Upper lobe of left lung (tissue), 6 donors: ENCODE results near the gene ZNF207. TPM values are rescaled to one million over a fixed set of nuclear protein-coding genes. Genes with fewer than 3 reads are reported as not detected.
"Not testable (repeated sequence)": the region's sequence is repeated elsewhere in the genome, so short reads cannot be mapped to it uniquely, and the experiment has no call there.

Source experiments
- ATAC-seq, 2 donors: fragments of 200-7000 bp; cut with Tn5 transposase; one replicate each; pipeline ENCODE4 v1.9.1; 2022; ENCODE audit warnings: mild to moderate bottlenecking in 2 of 2, moderate library complexity in 2 of 2; ENCODE audit not compliant: low FRiP score in 2 of 2
- DNase-seq, 2 donors: peaks; one replicate each; pipeline ENCODE4 v3.0.0-alpha.2; 2019 to 2020
- H3K27ac ChIP-seq, 4 donors: fragments of 200-600 bp; sonication (generic); one replicate each; pipeline ENCODE4 v1.5.1; 2016 to 2019
- H3K27me3 ChIP-seq, 4 donors: fragments of 200-600 bp; sonication (generic); one replicate each; pipeline ENCODE4 v1.5.1; 2017 to 2019
- H3K36me3 ChIP-seq, 4 donors: fragments of 200-600 bp; sonication (generic); one replicate each; pipeline ENCODE4 v1.5.1; 2016 to 2019
- H3K4me1 ChIP-seq, 4 donors: fragments of 200-600 bp; sonication (generic); one replicate each; pipeline ENCODE4 v1.5.1; 2018 to 2019
- H3K4me3 ChIP-seq, 4 donors: fragments of 200-600 bp; sonication (generic); one replicate each; pipeline ENCODE4 v1.5.1; 2017 to 2019; ENCODE audit warnings: mild to moderate bottlenecking in 2 of 4, moderate library complexity in 1 of 4
- H3K9me3 ChIP-seq, 4 donors: fragments of 200-600 bp; sonication (generic); one replicate each; pipeline ENCODE4 v1.5.1; 2018 to 2019
- CTCF ChIP-seq, 6 experiments: fragments of 450-650 bp in 4 of 6; fragments of 200-600 bp in 2 of 6; sonication (generic) in 2 of 6; IDR thresholded peaks; one replicate each; pipeline ENCODE4 v1.5.1; 2016 to 2019; ENCODE audit warnings: antibody characterized with exemption in 6 of 6
- EP300 ChIP-seq, 4 donors: sonication (generic); formaldehyde crosslinking; IDR thresholded peaks; one replicate each; pipeline ENCODE4 v1.5.1; 2017; ENCODE audit warnings: antibody characterized with exemption in 4 of 4, control low read depth in 2 of 4
- POLR2A ChIP-seq, 4 donors: fragments of 450-650 bp; IDR thresholded peaks; one replicate each; pipeline ENCODE4 v1.5.1; 2016 to 2017; ENCODE audit warnings: antibody characterized with exemption in 4 of 4, mild to moderate bottlenecking in 2 of 4
- POLR2AphosphoS5 ChIP-seq, 2 donors: sonication (generic); formaldehyde crosslinking; IDR thresholded peaks; one replicate each; pipeline ENCODE4 v1.5.1; 2017; ENCODE audit warnings: antibody characterized with exemption in 2 of 2
- WGBS, 2 donors: methylation state at CpG; one replicate each; pipeline ENCODE4 v1.1.5; 2017 to 2018; 5-methylcytosine and 5-hydroxymethylcytosine counted together
- total RNA-seq, 6 donors: library from RNA; depleted of rRNA in 4 of 6; stranded (reverse); fragments of >200 nt in 4 of 6; gene quantifications; one replicate each; pipeline versions ENCODE4 v1.1.0 to v1.2.1, GENCODE V29; 2016 to 2021
- donor health status: DM: no; HTN: no; CAD: no; lungs with moderate emphysema.
- donor health status: DM: no; HTN: yes; CAD: no; lungs with severe emphysema.

The ZNF207 gene
- total RNA-seq, 6 donors from 2014 or later = 102 to 159 (median 129) TPM

GRCh38 chr17:32305049-32305448 is 44.9 kb upstream of the ZNF207 start:
- whole genome bisulfite sequencing, 2 donors = 82 to 88% methylated on average over 9 of the region's 9 CpGs
- Histone ChIP-seq H3K27me3 (no peaks in the 10 kb centered on the region), H3K4me1 (no peaks in the 10 kb centered on the region), H3K4me3 (no peak overlapping the region), H3K9me3 (no peaks in the 10 kb centered on the region), H3K27ac (no peak overlapping the region), H3K36me3 (no peaks in the 10 kb centered on the region)
- no peak for ATAC-seq
- TF ChIP-seq POLR2A (IDR thresholded peaks at IDR 0.05) (no peak), CTCF (IDR thresholded peaks at IDR 0.05) (no peak), EP300 (IDR thresholded peaks at IDR 0.05) (no peak), POLR2AphosphoS5 (IDR thresholded peaks at IDR 0.05) (no peak)
- no peak for DNase-seq

GRCh38 chr17:32307658-32308057 is 42.3 kb upstream of the ZNF207 start:
- no peak overlapping the region for H3K27ac ChIP-seq
- DNase-seq = no peak
- TF ChIP-seq EP300 (IDR thresholded peaks at IDR 0.05) = no peak
- H3K4me1 ChIP-seq = no peaks in the 10 kb centered on the region
- no peaks in the 10 kb centered on the region for H3K9me3 ChIP-seq
- no peak overlapping the region for H3K4me3 ChIP-seq
- ATAC-seq = no peak
- no peaks in the 10 kb centered on the region for H3K36me3 ChIP-seq
- no peaks in the 10 kb centered on the region for H3K27me3 ChIP-seq
- 27 to 55% methylated on average over 4 of the region's 4 CpGs for WGBS, 2 donors

GRCh38 chr17:32311028-32311536 is 38.9 kb upstream of the ZNF207 start:
- DNase-seq (no peak), ATAC-seq (no peak)
- Histone ChIP-seq H3K36me3 (no peaks in the 10 kb centered on the region), H3K4me3 (no peak overlapping the region), H3K9me3 (no peaks in the 10 kb centered on the region), H3K27ac (no peak overlapping the region), H3K27me3 (no peaks in the 10 kb centered on the region), H3K4me1 (no peaks in the 10 kb centered on the region)
- TF ChIP-seq CTCF (IDR thresholded peaks at IDR 0.05) = no peak
- no peak for TF ChIP-seq POLR2A (IDR thresholded peaks at IDR 0.05)
- TF ChIP-seq EP300 (IDR thresholded peaks at IDR 0.05) = no peak
- no peak for TF ChIP-seq POLR2AphosphoS5 (IDR thresholded peaks at IDR 0.05)
- 51% methylated on average over 9 of the region's 9 CpGs for WGBS, 2 donors

- H3K4me1 ChIP-seq = no peaks in the 10 kb centered on the region
- H3K27ac ChIP-seq = no peak overlapping the region
- H3K27me3 ChIP-seq = no peaks in the 10 kb centered on the region
- H3K36me3 ChIP-seq = no peaks in the 10 kb centered on the region
- DNase-seq (no peak), ATAC-seq (no peak)
- no peaks in the 10 kb centered on the region for H3K9me3 ChIP-seq
- no peak overlapping the region for H3K4me3 ChIP-seq
- WGBS, 2 donors = 76 to 82% methylated on average over 8 to 9 of the region's 9 CpGs
- TF ChIP-seq CTCF (IDR thresholded peaks at IDR 0.05) = no peak
- TF ChIP-seq POLR2A (IDR thresholded peaks at IDR 0.05) = no peak
- TF ChIP-seq EP300 (IDR thresholded peaks at IDR 0.05) = no peak
- TF ChIP-seq POLR2AphosphoS5 (IDR thresholded peaks at IDR 0.05) = no peak
These were observed 35.3 kb upstream of the ZNF207 start for GRCh38 chr17:32314636-32315035.

- no peak for DNase-seq
- WGBS, 2 donors = 88 to 89% methylated on average over 8 of the region's 8 CpGs
- H3K4me3 ChIP-seq = no peak overlapping the region
These were observed 34.8 kb upstream of the ZNF207 start for GRCh38 chr17:32315171-32315570.

GRCh38 chr17:32316653-32317052 is 33.3 kb upstream of the ZNF207 start:
- H3K27me3 ChIP-seq, H3K4me1 ChIP-seq, H3K27ac ChIP-seq, H3K9me3 ChIP-seq, DNase-seq, ATAC-seq, H3K4me3 ChIP-seq, H3K36me3 ChIP-seq: not testable (repeated sequence)
- WGBS, 2 donors = 92 to 97% methylated on average over 5 of the region's 5 CpGs

More at GRCh38 chr17:32315171-32315570, 34.8 kb upstream of the ZNF207 start:
- no peaks in the 10 kb centered on the region for H3K36me3 ChIP-seq
- H3K4me1 ChIP-seq = no peaks in the 10 kb centered on the region
- H3K27ac ChIP-seq = no peak overlapping the region
- H3K27me3 ChIP-seq = no peaks in the 10 kb centered on the region
- H3K9me3 ChIP-seq = no peaks in the 10 kb centered on the region
- ATAC-seq = no peak
- no peak for TF ChIP-seq POLR2AphosphoS5 (IDR thresholded peaks at IDR 0.05)
- TF ChIP-seq CTCF (IDR thresholded peaks at IDR 0.05) = no peak
- no peak for TF ChIP-seq POLR2A (IDR thresholded peaks at IDR 0.05)
- no peak for TF ChIP-seq EP300 (IDR thresholded peaks at IDR 0.05)
